ENCODE data around the gene TRPC1. TPM values are rescaled to one million over a fixed set of nuclear protein-coding genes. Genes with fewer than 3 reads are reported as not detected.

Gene TRPC1
- total RNA-seq, 1 experiment from 2014 or later, result 18.6 TPM

GRCh38 chr3:142857056-142857455, 133.2 kb downstream of the TRPC1 start:
- Histone ChIP-seq H3K4me1 (ENCODE audit: insufficient read depth, low read length) (peaks cover 12% of the 10 kb centered on the region), H2AK5ac (ENCODE audit: insufficient read length, low read length) (no peak overlapping the region), H3K4me2 (ENCODE audit: insufficient read depth, insufficient read length, low read length) (no peak overlapping the region), H3K18ac (ENCODE audit: insufficient read length, low read depth, low read length) (no peak overlapping the region), H2BK20ac (ENCODE audit: low read depth, low read length, poor library complexity, severe bottlenecking) (no peak overlapping the region), H3T11ph (ENCODE audit: low read length) (no peak overlapping the region), H2BK15ac (ENCODE audit: low read depth, low read length) (no peak overlapping the region), H3K27me3 (ENCODE audit: insufficient read depth, low read length) (no peaks in the 10 kb centered on the region), H3K23me2 (ENCODE audit: insufficient read length, low read depth, low read length, poor library complexity, severe bottlenecking) (no peaks in the 10 kb centered on the region), H3K79me1 (ENCODE audit: insufficient read depth, low read depth, low read length, poor library complexity, severe bottlenecking) (no peaks in the 10 kb centered on the region), H3K79me2 (ENCODE audit: insufficient read depth, low read length) (no peaks in the 10 kb centered on the region), H3K27ac (ENCODE audit: insufficient read length, low read depth, low read length) (no peak overlapping the region), H2BK5ac (ENCODE audit: insufficient read length, low read length) (no peak overlapping the region), H4K91ac (ENCODE audit: insufficient read length, low read depth, low read length) (no peak overlapping the region), H3K14ac (ENCODE audit: insufficient read depth, low read length) (no peak overlapping the region), H4K20me1 (ENCODE audit: control insufficient read depth, insufficient read depth, insufficient read length) (no peaks in the 10 kb centered on the region), H3K9me3 (ENCODE audit: control insufficient read depth, low read depth, low read length) (no peaks in the 10 kb centered on the region), H3K9ac (ENCODE audit: extremely low read depth, insufficient read length, low read length) (no peak overlapping the region), H2BK12ac (ENCODE audit: insufficient read length, low read depth, low read length) (no peak overlapping the region), H4K8ac (replicated peaks; ENCODE audit: insufficient read length, low read depth, low read length) (no peak overlapping the region), H4K5ac (ENCODE audit: insufficient read length, low read depth, low read length) (no peak overlapping the region), H2BK120ac (ENCODE audit: low read depth, low read length, poor library complexity, severe bottlenecking) (no peak overlapping the region), H3K23ac (ENCODE audit: insufficient read length, low read depth, low read length) (no peak overlapping the region), H3K4ac (ENCODE audit: low read depth, low read length) (no peak overlapping the region), H2AFZ (ENCODE audit: low read length) (no peak overlapping the region), H3K56ac (ENCODE audit: insufficient read length, low read depth, low read length) (no peak overlapping the region)
- Mint-ChIP-seq H3K36me3 (ENCODE audit: insufficient read depth in 1 of 3, low read depth in 3 of 3) (no peaks in the 10 kb centered on the region; a peak in 1 of 7 replicates), H3K4me1 (peaks cover 53 to 57% of the 10 kb centered on the region in 2 experiments), H3K4me3 (no peak overlapping the region), H3K27me3 (ENCODE audit: low read depth) (peaks cover 1% of the 10 kb centered on the region; the same call in 1 of the 2 replicates), H3K9me3 (no peaks in the 10 kb centered on the region), H3K27ac (no peak overlapping the region)
- DNase-seq, result peak; percentile 76
- TF ChIP-seq, protein P1, sequence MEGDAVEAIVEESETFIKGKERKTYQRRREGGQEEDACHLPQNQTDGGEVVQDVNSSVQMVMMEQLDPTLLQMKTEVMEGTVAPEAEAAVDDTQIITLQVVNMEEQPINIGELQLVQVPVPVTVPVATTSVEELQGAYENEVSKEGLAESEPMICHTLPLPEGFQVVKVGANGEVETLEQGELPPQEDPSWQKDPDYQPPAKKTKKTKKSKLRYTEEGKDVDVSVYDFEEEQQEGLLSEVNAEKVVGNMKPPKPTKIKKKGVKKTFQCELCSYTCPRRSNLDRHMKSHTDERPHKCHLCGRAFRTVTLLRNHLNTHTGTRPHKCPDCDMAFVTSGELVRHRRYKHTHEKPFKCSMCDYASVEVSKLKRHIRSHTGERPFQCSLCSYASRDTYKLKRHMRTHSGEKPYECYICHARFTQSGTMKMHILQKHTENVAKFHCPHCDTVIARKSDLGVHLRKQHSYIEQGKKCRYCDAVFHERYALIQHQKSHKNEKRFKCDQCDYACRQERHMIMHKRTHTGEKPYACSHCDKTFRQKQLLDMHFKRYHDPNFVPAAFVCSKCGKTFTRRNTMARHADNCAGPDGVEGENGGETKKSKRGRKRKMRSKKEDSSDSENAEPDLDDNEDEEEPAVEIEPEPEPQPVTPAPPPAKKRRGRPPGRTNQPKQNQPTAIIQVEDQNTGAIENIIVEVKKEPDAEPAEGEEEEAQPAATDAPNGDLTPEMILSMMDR (conservative IDR thresholded peaks at IDR 0.05), result peak; percentile 59
- no CpG with 5 or more reads among the region's 6 CpGs for WGBS (ENCODE audit: extremely low coverage, insufficient read length, low lambda C conversion rate)

Other genes starting within 250 kb of the TRPC1 start
- 15.6 and 15.8 TPM in 2 replicates for gene ATR, start 145.3 kb upstream of the TRPC1 start, total RNA-seq (2021)
- 20.0 and 20.4 TPM in 2 replicates for gene PLS1, start 127.6 kb upstream of the TRPC1 start, total RNA-seq (2021)
- gene PCOLCE2, start 165.0 kb downstream of the TRPC1 start, total RNA-seq (2021), result 6.8 and 9.2 TPM in 2 replicates
- 2.3 and 3.2 TPM in 2 replicates for gene PAQR9, start 239.6 kb downstream of the TRPC1 start, total RNA-seq (2021)